Neuronal stem cell (in vitro differentiated cells): ENCODE results near the gene LCMT1.

Experiments used
- DNase-seq: peaks from one replicate; pipeline ENCODE4 v3.0.0-alpha.2; 2013; ENCODE audit warnings: low spot score
- H2AFZ ChIP-seq: one replicate; pipeline ENCODE4 v1.6.1; 2013; ENCODE audit warnings: mild to moderate bottlenecking, low read length, inconsistent platforms
- H2AK5ac ChIP-seq: 2 replicates; pipeline ENCODE4 v1.6.1; 2013; ENCODE audit warnings: low read depth, mild to moderate bottlenecking, inconsistent platforms, low read length, moderate library complexity, mixed read lengths
- H2BK120ac ChIP-seq: 2 replicates; pipeline ENCODE4 v1.6.1; 2013; ENCODE audit warnings: low read depth, mild to moderate bottlenecking, inconsistent platforms, low read length, moderate library complexity, mixed read lengths
- H2BK12ac ChIP-seq: one replicate; pipeline ENCODE4 v1.6.1; 2013; ENCODE audit warnings: low read length, inconsistent platforms
- H2BK15ac ChIP-seq: 2 replicates; pipeline ENCODE4 v1.6.1; 2013; ENCODE audit warnings: mild to moderate bottlenecking, low read length, inconsistent platforms, mixed read lengths
- H2BK5ac ChIP-seq: one replicate; pipeline ENCODE4 v1.6.1; 2013; ENCODE audit warnings: inconsistent platforms, mild to moderate bottlenecking, low read length, moderate library complexity
- H3K14ac ChIP-seq: one replicate; pipeline ENCODE4 v1.6.1; 2013; ENCODE audit warnings: low read length, inconsistent platforms
- H3K18ac ChIP-seq: 2 replicates; pipeline ENCODE4 v1.6.1; 2013; ENCODE audit warnings: low read length, inconsistent platforms
- H3K23ac ChIP-seq: 2 replicates; pipeline ENCODE4 v1.6.1; 2013; ENCODE audit warnings: low read depth, mild to moderate bottlenecking, mixed read lengths, low read length, inconsistent platforms; ENCODE audit not compliant: poor library complexity
- H3K27ac ChIP-seq: replicated peaks from 3 replicates; pipeline ENCODE4 v1.5.1; 2013; ENCODE audit warnings: low read length, inconsistent platforms
- H3K27me3 ChIP-seq, 3 experiments: 2 replicates each; pipeline ENCODE4 v1.6.1; 2013; ENCODE audit warnings: low read length in 3 of 3, mild to moderate bottlenecking in 2 of 3, inconsistent platforms in 1 of 3, low read depth in 1 of 3, mixed read lengths in 1 of 3, moderate library complexity in 1 of 3; ENCODE audit not compliant: control insufficient read depth in 3 of 3, insufficient read depth in 3 of 3
- H3K36me3 ChIP-seq, 2 donors: replicated peaks in 1 of 2; 2 replicates each; pipeline ENCODE4 v1.6.1; 2013; ENCODE audit warnings: low read length in 2 of 2; ENCODE audit not compliant: control insufficient read depth in 2 of 2, insufficient read depth in 2 of 2
- H3K4ac ChIP-seq: 2 replicates; pipeline ENCODE4 v1.6.1; 2013; ENCODE audit warnings: inconsistent platforms, mild to moderate bottlenecking, low read length, moderate library complexity
- H3K4me1 ChIP-seq, 2 donors: 1 replicate in 1 of 2; 2 replicates in 1 of 2; pipeline ENCODE4 v1.6.1; 2013; ENCODE audit warnings: low read length in 2 of 2, low read depth in 1 of 2; ENCODE audit not compliant: control insufficient read depth in 2 of 2, insufficient read depth in 1 of 2
- H3K4me2 ChIP-seq: one replicate; pipeline ENCODE4 v1.6.1; 2013; ENCODE audit warnings: mild to moderate bottlenecking, low read length, inconsistent platforms; ENCODE audit not compliant: insufficient read depth, poor library complexity, severe bottlenecking
- H3K4me3 ChIP-seq, 2 donors: 2 replicates each; pipeline ENCODE4 v1.5.1; 2013; ENCODE audit warnings: low read length in 2 of 2, mild to moderate bottlenecking in 2 of 2, inconsistent platforms in 1 of 2, moderate library complexity in 1 of 2
- H3K79me1 ChIP-seq: one replicate; pipeline ENCODE4 v1.6.1; 2013; ENCODE audit warnings: low read depth, mild to moderate bottlenecking, inconsistent platforms, low read length, moderate library complexity
- H3K9ac ChIP-seq: one replicate; pipeline ENCODE4 v1.6.1; 2013; ENCODE audit warnings: mild to moderate bottlenecking, low read depth, low read length, inconsistent platforms; ENCODE audit not compliant: poor library complexity
- H3K9me3 ChIP-seq, 2 donors: replicated peaks in 1 of 2; 2 replicates each; pipeline versions ENCODE3 to v1.6.1; 2013; ENCODE audit warnings: low read length in 2 of 2, mild to moderate bottlenecking in 2 of 2, inconsistent platforms in 1 of 2, low read depth in 1 of 2, mixed read lengths in 1 of 2, moderate library complexity in 1 of 2; ENCODE audit not compliant: control insufficient read depth in 2 of 2, insufficient read depth in 1 of 2
- H4K8ac ChIP-seq: one replicate; pipeline ENCODE4 v1.6.1; 2013; ENCODE audit warnings: low read depth, mild to moderate bottlenecking, inconsistent platforms, low read length, moderate library complexity
- H4K91ac ChIP-seq: one replicate; pipeline ENCODE4 v1.6.1; 2013; ENCODE audit warnings: low read length, low read depth, mild to moderate bottlenecking, inconsistent platforms; ENCODE audit not compliant: poor library complexity
- WGBS, 2 donors: extraction: QIAGEN DNeasy Blood & Tissue Kit; methylation state at CpG; one replicate each; pipeline ENCODE4 v1.1.7; 2013; ENCODE audit warnings: missing lambda C conversion rate in 2 of 2, mixed read lengths in 1 of 2; ENCODE audit not compliant: insufficient read length in 2 of 2, insufficient replicate concordance in 1 of 2; ENCODE audit errors: extremely low coverage in 2 of 2; 5-methylcytosine and 5-hydroxymethylcytosine counted together

LCMT1 gene

GRCh38 chr16:25081702-25082101 is 29.8 kb upstream of the LCMT1 start:
- no peak overlapping the region for H3K9ac ChIP-seq
- H2BK120ac ChIP-seq: no peak overlapping the region
- H3K27ac ChIP-seq: no peak overlapping the region
- no peaks in the 10 kb centered on the region for H3K36me3 ChIP-seq
- H2BK12ac ChIP-seq: no peak overlapping the region
- H3K18ac ChIP-seq: no peak overlapping the region
- no peaks in the 10 kb centered on the region for H3K27me3 ChIP-seq
- H4K91ac ChIP-seq: no peak overlapping the region
- no peaks in the 10 kb centered on the region for H3K79me1 ChIP-seq
- no peak overlapping the region for H3K4ac ChIP-seq
- H2BK15ac ChIP-seq: no peak overlapping the region
- no peak overlapping the region for H4K8ac ChIP-seq
- no peak overlapping the region for H3K4me2 ChIP-seq
- no CpG with 5 or more reads among the region's 9 CpGs for WGBS, 2 donors
- no peak overlapping the region for H2AK5ac ChIP-seq
- no peak overlapping the region for H3K14ac ChIP-seq
- no peak for DNase-seq
- H3K9me3 ChIP-seq: no peaks in the 10 kb centered on the region
- no peaks in the 10 kb centered on the region for H3K4me1 ChIP-seq
- no peak overlapping the region for H3K23ac ChIP-seq
- no peak overlapping the region for H2AFZ ChIP-seq
- H2BK5ac ChIP-seq: no peak overlapping the region
- no peak overlapping the region for H3K4me3 ChIP-seq

GRCh38 chr16:25083065-25083464 is 28.5 kb upstream of the LCMT1 start:
- H3K4ac ChIP-seq: no peak overlapping the region
- H3K27ac ChIP-seq: no peak overlapping the region
- H3K9me3 ChIP-seq: no peaks in the 10 kb centered on the region
- no peak for DNase-seq
- H3K4me2 ChIP-seq: no peak overlapping the region
- H2BK120ac ChIP-seq: no peak overlapping the region
- WGBS, 2 donors: no CpG with 5 or more reads among the region's 6 CpGs
- no peak overlapping the region for H3K4me3 ChIP-seq
- H2AFZ ChIP-seq: no peak overlapping the region
- no peak overlapping the region for H3K18ac ChIP-seq
- no peaks in the 10 kb centered on the region for H3K4me1 ChIP-seq
- H3K27me3 ChIP-seq: no peaks in the 10 kb centered on the region
- H2BK12ac ChIP-seq: no peak overlapping the region
- H3K79me1 ChIP-seq: no peaks in the 10 kb centered on the region
- H3K23ac ChIP-seq: no peak overlapping the region
- H3K36me3 ChIP-seq: no peaks in the 10 kb centered on the region
- no peak overlapping the region for H3K9ac ChIP-seq
- H4K91ac ChIP-seq: no peak overlapping the region
- H2AK5ac ChIP-seq: no peak overlapping the region
- H4K8ac ChIP-seq: no peak overlapping the region
- no peak overlapping the region for H3K14ac ChIP-seq
- H2BK5ac ChIP-seq: no peak overlapping the region
- no peak overlapping the region for H2BK15ac ChIP-seq

GRCh38 chr16:25083701-25084100 is 27.8 kb upstream of the LCMT1 start:
- H2BK15ac ChIP-seq: no peak overlapping the region
- H2AK5ac ChIP-seq: no peak overlapping the region
- H3K4me3 ChIP-seq: no peak overlapping the region
- H3K79me1 ChIP-seq: no peaks in the 10 kb centered on the region
- no peak overlapping the region for H3K14ac ChIP-seq
- H2BK120ac ChIP-seq: no peak overlapping the region
- H3K9ac ChIP-seq: no peak overlapping the region
- H3K27me3 ChIP-seq: no peaks in the 10 kb centered on the region
- no peaks in the 10 kb centered on the region for H3K36me3 ChIP-seq
- no peak overlapping the region for H2BK12ac ChIP-seq
- H3K4ac ChIP-seq: no peak overlapping the region
- H2AFZ ChIP-seq: no peak overlapping the region
- H3K9me3 ChIP-seq: no peaks in the 10 kb centered on the region
- no peak overlapping the region for H3K18ac ChIP-seq
- no peak overlapping the region for H4K8ac ChIP-seq
- no peak for DNase-seq
- H3K27ac ChIP-seq: no peak overlapping the region
- no CpG with 5 or more reads among the region's 6 CpGs for WGBS, 2 donors
- H2BK5ac ChIP-seq: no peak overlapping the region
- H4K91ac ChIP-seq: no peak overlapping the region
- no peaks in the 10 kb centered on the region for H3K4me1 ChIP-seq
- H3K4me2 ChIP-seq: no peak overlapping the region
- H3K23ac ChIP-seq: no peak overlapping the region

GRCh38 chr16:25084797-25085196 is 26.7 kb upstream of the LCMT1 start:
- no peak overlapping the region for H3K27ac ChIP-seq
- H2BK5ac ChIP-seq: no peak overlapping the region

More at GRCh38 chr16:25084797-25085196, 26.7 kb upstream of the LCMT1 start:
- Histone ChIP-seq H3K4ac (no peak overlapping the region), H3K4me3 (no peak overlapping the region), H3K36me3 (no peaks in the 10 kb centered on the region), H3K9ac (no peak overlapping the region), H2BK12ac (no peak overlapping the region), H3K27me3 (no peaks in the 10 kb centered on the region), H3K9me3 (no peaks in the 10 kb centered on the region), H3K14ac (no peak overlapping the region), H3K18ac (no peak overlapping the region), H2BK120ac (no peak overlapping the region), H4K91ac (no peak overlapping the region), H4K8ac (no peak overlapping the region), H3K23ac (no peak overlapping the region), H2AFZ (no peak overlapping the region), H3K4me1 (no peaks in the 10 kb centered on the region), H3K4me2 (no peak overlapping the region), H3K79me1 (no peaks in the 10 kb centered on the region), H2AK5ac (no peak overlapping the region), H2BK15ac (no peak overlapping the region)
- no CpG with 5 or more reads among the region's 6 CpGs for WGBS, 2 donors
- no peak for DNase-seq
